Heart left ventricle (tissue), 16 donors: Measurements from ENCODE around the gene ZNF823. TPM values are rescaled to one million over a fixed set of nuclear protein-coding genes. Genes with fewer than 3 reads are reported as not detected.

ENCODE experiments used
- ATAC-seq, 4 donors: fragments of 200-7000 bp; cut with Tn5 transposase; one replicate each; pipeline ENCODE4 v1.9.1; 2020 to 2022; ENCODE audit warnings: moderate library complexity in 4 of 4, mild to moderate bottlenecking in 3 of 4, moderate number of reproducible peaks in 1 of 4
- DNase-seq, 5 donors: peaks; one replicate each; pipeline ENCODE4 v3.0.0-alpha.2; 2020
- H3K27ac ChIP-seq, 12 donors: fragments of 200-600 bp; sonication (generic) in 4 of 12; one replicate each; pipeline versions ENCODE4 v1.5.0 to v1.8.0; 2016 to 2022; ENCODE audit warnings: mild to moderate bottlenecking in 2 of 12
- H3K27me3 ChIP-seq, 9 donors: fragments of 200-600 bp; sonication (generic) in 2 of 9; one replicate each; pipeline versions ENCODE4 v1.5.1 to v1.8.0; 2016 to 2022; ENCODE audit warnings: mild to moderate bottlenecking in 3 of 9
- H3K36me3 ChIP-seq, 9 donors: fragments of 200-600 bp; sonication (generic) in 2 of 9; one replicate each; pipeline versions ENCODE4 v1.5.0 to v1.8.0; 2018 to 2022; ENCODE audit warnings: mild to moderate bottlenecking in 2 of 9
- H3K4me1 ChIP-seq, 12 donors: fragments of 200-600 bp; sonication (generic) in 4 of 12; one replicate each; pipeline versions ENCODE4 v1.5.0 to v1.8.0; 2016 to 2022; ENCODE audit warnings: mild to moderate bottlenecking in 3 of 12
- H3K4me3 ChIP-seq, 12 donors: fragments of 200-600 bp; sonication (generic) in 4 of 12; one replicate each; pipeline versions ENCODE4 v1.5.0 to v1.8.0; 2017 to 2022; ENCODE audit warnings: mild to moderate bottlenecking in 9 of 12, moderate library complexity in 4 of 12
- H3K9me3 ChIP-seq, 12 donors: fragments of 200-600 bp; sonication (generic) in 4 of 12; one replicate each; pipeline versions ENCODE4 v1.5.0 to v1.8.0; 2016 to 2022; ENCODE audit warnings: mild to moderate bottlenecking in 1 of 12
- POLR2A ChIP-seq, 2 donors: fragments of 450-650 bp; IDR thresholded peaks; one replicate each; pipeline ENCODE4 v1.6.1; 2017; ENCODE audit warnings: antibody characterized with exemption in 2 of 2, mild to moderate bottlenecking in 2 of 2, moderate library complexity in 2 of 2
- WGBS, 4 donors: extraction: QIAGEN DNeasy Blood & Tissue Kit in 2 of 4; methylation state at CpG; one replicate each; pipeline versions ENCODE4 v1.1.5 to v1.1.7; 2013 to 2018; 5-methylcytosine and 5-hydroxymethylcytosine counted together
- intact Hi-C, 10 donors: fragments of 100-400 bp; cut with DNase I; formaldehyde crosslinking; loops; one replicate each; pipeline versions ENCODE4 v1.11.1 to v1.14.2; 2022
- polyA plus RNA-seq, 2 donors: library from polyadenylated mRNA; stranded (reverse); fragments of 200-250 nt; gene quantifications; one replicate each; pipeline ENCODE4 v1.2.3, GENCODE V29; 2013
- total RNA-seq, 9 donors: library from RNA; depleted of rRNA in 2 of 9; stranded (reverse); fragments of >200 nt in 2 of 9; fragmentation: NEBNext Ultra II Directional in 3 of 9; extraction: Animal tissue kit (Norgen Biotek cat#: 25700) in 3 of 9; gene quantifications; one replicate each; pipeline versions ENCODE4 v1.1.0 to v1.2.4, GENCODE V29; 2016 to 2023
- TF ChIP-seq, protein P1 (sequence below), 12 donors: fragments of 200-600 bp; sonication (generic) in 4 of 12; IDR thresholded peaks; one replicate each; pipeline versions ENCODE4 v1.5.0 to v1.8.0; 2018 to 2022; ENCODE audit warnings: antibody characterized with exemption in 12 of 12, mild to moderate bottlenecking in 5 of 12
- donor health status: ischemic (EF 13 %, LVEDD 7.1; RV severe dilation, severe dysfunction).
- donor health status: healthy with polysubstance abuse.
- donor health status: DM: no; HTN: yes; CAD: no.
- donor health status: DM: no; HTN: no; CAD: no.
- donor health status: ischemic (EF 25% LVEDD 6.9; RV normal size, moderate dysfunction).
- donor health status: ischemic (EF 25% LVEDD 5.7; RV mildly dilated, moderate dysfunction).
- donor health status: healthy.
- donor health status: DM: yes; HTN: yes; CAD: no.
- donor health status: ischemic (EF 35%, LVEDD 5.7; RV mildly dilated, moderate dysfunction).
- donor health status: nonischemic (EF 11% LVEDD 7.7; RV severe dilation, severe dysfunction).
- donor health status: DM: yes; HTN: yes; CAD: no.
- donor health status: PGD.
- donor health status: ischemic (EF 29% LVEDD 5.4; RV normal size, mild dysfunction).
- donor health status: nonischemic (EF 23%, LVEDD 6.1; RV moderate dilation, normal function).

Gene ZNF823
- total and polyA plus RNA-seq, 11 donors = 1.6 to 5.2 (median 4.0) TPM

- Histone ChIP-seq H3K27ac (no peak overlapping the region), H3K4me1 (peaks cover 0 to 16% (median 11%) of the 10 kb centered on the region in 12 donors), H3K36me3 (no peaks in the 10 kb centered on the region), H3K9me3 (no peaks in the 10 kb centered on the region), H3K4me3 (no peak overlapping the region), H3K27me3 (no peaks in the 10 kb centered on the region)
- ATAC-seq (no peak), DNase-seq (no peak)
- TF ChIP-seq, protein P1, sequence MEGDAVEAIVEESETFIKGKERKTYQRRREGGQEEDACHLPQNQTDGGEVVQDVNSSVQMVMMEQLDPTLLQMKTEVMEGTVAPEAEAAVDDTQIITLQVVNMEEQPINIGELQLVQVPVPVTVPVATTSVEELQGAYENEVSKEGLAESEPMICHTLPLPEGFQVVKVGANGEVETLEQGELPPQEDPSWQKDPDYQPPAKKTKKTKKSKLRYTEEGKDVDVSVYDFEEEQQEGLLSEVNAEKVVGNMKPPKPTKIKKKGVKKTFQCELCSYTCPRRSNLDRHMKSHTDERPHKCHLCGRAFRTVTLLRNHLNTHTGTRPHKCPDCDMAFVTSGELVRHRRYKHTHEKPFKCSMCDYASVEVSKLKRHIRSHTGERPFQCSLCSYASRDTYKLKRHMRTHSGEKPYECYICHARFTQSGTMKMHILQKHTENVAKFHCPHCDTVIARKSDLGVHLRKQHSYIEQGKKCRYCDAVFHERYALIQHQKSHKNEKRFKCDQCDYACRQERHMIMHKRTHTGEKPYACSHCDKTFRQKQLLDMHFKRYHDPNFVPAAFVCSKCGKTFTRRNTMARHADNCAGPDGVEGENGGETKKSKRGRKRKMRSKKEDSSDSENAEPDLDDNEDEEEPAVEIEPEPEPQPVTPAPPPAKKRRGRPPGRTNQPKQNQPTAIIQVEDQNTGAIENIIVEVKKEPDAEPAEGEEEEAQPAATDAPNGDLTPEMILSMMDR (IDR thresholded peaks at IDR 0.05) = no peak
- TF ChIP-seq POLR2A (IDR thresholded peaks at IDR 0.05) = no peak
- 88 to 96% (median 93%) methylated on average over 6 of the region's 6 CpGs for WGBS, 4 donors
- intact Hi-C loops = loop anchor here in 5 of 10 donors (5.0 to 10.0 kb wide), 3 partner anchors 39 to 87 kb away; partner anchors contain the start of genes ZNF823 (in 3 of the 5) and ZNF441 (in 2 of the 5)
These were observed 40.5 kb downstream of the ZNF823 start for GRCh38 chr19:11698231-11698630.

- no peak overlapping the region for H3K4me3 ChIP-seq
- no peak for ATAC-seq
- TF ChIP-seq, protein P1 (IDR thresholded peaks at IDR 0.05) = no peak
- no peak for TF ChIP-seq POLR2A (IDR thresholded peaks at IDR 0.05)
- no peaks in the 10 kb centered on the region for H3K27me3 ChIP-seq
- peaks cover 0 to 16% (median 11%) of the 10 kb centered on the region in 12 donors for H3K4me1 ChIP-seq
- no peak overlapping the region for H3K27ac ChIP-seq
- no peaks in the 10 kb centered on the region for H3K36me3 ChIP-seq
- no peaks in the 10 kb centered on the region for H3K9me3 ChIP-seq
- DNase-seq = no peak
- intact Hi-C loops = loop anchor here in 5 of 10 donors (5.0 to 10.0 kb wide), 3 partner anchors 40 to 87 kb away; partner anchors contain the start of genes ZNF823 (in 3 of the 5) and ZNF441 (in 2 of the 5)
- WGBS, 4 donors = 80 to 88% (median 85%) methylated on average over 5 to 6 of the region's 6 CpGs
These were observed 41.4 kb downstream of the ZNF823 start for GRCh38 chr19:11697284-11697855.

DNA sequence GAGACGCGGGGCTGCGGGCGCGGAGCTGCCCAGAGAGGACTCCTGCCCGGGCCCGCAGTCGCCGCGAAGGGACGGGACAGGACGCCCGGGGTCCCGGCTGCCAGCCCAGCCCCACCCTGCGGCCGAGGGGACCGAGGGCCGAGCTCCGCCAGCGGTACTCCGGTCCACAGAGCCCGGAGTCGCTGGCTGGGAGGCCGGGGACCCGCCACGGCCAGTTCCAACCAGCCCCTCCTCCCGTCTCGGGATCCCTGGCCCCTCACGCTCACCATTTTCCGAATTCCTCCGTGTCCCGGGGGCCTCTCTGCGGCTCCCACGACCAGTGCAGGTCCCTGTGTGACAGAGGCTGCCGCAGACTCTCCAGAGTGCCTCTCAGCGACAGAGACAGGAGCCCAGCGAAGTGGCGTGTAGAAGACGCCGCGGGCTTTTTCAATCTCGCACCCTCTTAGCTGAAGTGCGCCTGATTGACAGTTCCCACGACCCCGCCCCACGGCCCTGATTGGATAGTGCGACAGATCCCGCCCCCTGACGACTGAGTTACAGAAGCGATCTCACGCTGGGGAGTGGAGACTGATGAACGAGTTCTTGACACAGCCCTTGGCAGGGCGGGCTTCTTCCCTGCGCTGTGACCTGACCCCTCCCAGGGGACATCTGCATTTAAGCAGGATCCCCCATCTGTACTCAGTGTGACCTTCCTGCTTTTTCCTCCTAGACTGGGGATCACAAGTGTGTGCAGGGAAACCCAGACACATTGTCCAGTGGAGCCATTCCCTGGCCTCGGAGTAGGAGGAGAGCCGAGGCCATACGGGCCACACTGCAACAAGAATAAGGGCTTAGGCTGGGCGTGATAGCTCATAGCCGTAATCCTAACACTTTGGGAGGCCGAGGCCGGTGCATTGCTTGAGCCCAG lies 44.0 kb downstream of the ZNF823 start:
- no peaks in the 10 kb centered on the region for H3K9me3 ChIP-seq
- DNase-seq = peak; percentile 94 to 97 (median 96)
- peak; percentile 99 to 100 (median 100) for ATAC-seq
- peak overlapping the region in 10 of 12 donors; percentile 14 to 65 (median 51) for H3K27ac ChIP-seq
- no peaks in the 10 kb centered on the region for H3K27me3 ChIP-seq
- H3K4me1 ChIP-seq = peaks cover 0 to 16% (median 11%) of the 10 kb centered on the region in 12 donors
- intact Hi-C loops = loop anchor here in 7 of 10 donors (2.0 to 10.0 kb wide), 6 partner anchors 43 to 90 kb away; partner anchors contain the start of genes ZNF441 (in 4 of the 7) and ZNF823 (in 3 of the 7)
- H3K4me3 ChIP-seq = peak overlapping the region; percentile 63 to 97 (median 83)
- no peaks in the 10 kb centered on the region for H3K36me3 ChIP-seq
- 2 to 8% (median 3%) methylated on average over 18 to 61 of the region's 61 CpGs for WGBS, 4 donors
- TF ChIP-seq POLR2A (IDR thresholded peaks at IDR 0.05) = peak in 1 of 2 donors; percentile 81
- TF ChIP-seq, protein P1 (IDR thresholded peaks at IDR 0.05) = no peak
